ENCODE measurements around the gene PTPN14.
"Not testable (repeated sequence)": the region's sequence is repeated elsewhere in the genome, so short reads cannot be mapped to it uniquely, and the experiment has no call there.

Gene PTPN14

GRCh38 chr1:214401666-214402065 is 149.7 kb downstream of the PTPN14 start:
- no peak for TF ChIP-seq CTCF (IDR thresholded peaks at IDR 0.05; ENCODE audit: low read depth, low read length)
- no peak for DNase-seq (ENCODE audit: extremely low read depth, low read depth)

DNA sequence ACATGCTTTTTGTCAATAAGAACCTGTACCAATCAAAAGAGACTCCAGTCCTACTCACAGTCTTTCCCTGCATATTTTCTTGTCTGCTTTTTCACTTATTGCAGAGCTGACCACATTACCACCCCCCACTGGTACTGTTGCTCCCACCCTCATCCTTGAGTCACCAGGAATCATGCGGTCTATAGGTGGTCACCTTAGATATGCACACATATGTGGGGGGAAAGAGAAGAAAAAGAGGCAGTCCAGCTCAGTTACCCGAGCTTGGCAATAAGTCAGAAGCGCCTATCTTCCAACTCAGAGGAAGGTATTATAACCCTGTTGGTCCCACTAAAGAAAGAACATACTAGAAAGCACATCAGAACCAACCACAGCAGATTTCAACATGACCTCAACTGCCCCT is 151.3 kb downstream of the PTPN14 start:
- TF ChIP-seq CTCF (IDR thresholded peaks at IDR 0.05; ENCODE audit: low read depth, low read length): no peak
- no peak for DNase-seq (ENCODE audit: extremely low read depth, low read depth)

DNA sequence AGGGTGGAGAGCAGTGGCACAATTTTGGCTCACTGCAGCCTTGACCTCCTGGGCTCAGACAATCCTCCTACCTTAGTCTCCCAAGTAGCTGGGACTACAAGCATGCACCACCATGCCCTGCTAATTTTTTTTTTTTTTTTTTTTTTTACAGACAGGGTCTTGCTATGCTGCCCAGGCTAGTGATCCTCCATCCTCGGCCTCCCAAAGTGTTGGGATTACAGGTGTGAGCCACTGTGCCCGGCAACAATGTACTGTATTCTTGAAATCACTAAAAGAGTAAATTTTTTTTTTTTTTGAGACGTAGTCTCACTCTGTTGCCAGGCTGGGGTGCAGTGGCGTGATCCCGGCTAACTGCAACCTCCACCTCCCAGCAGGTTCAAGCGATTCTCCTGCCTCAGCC is 152.9 kb downstream of the PTPN14 start:
- no peak for TF ChIP-seq CTCF (IDR thresholded peaks at IDR 0.05; ENCODE audit: low read depth, low read length)

GRCh38 chr1:214397497-214397896 is 153.9 kb downstream of the PTPN14 start:
- TF ChIP-seq CTCF (IDR thresholded peaks at IDR 0.05; ENCODE audit: low read depth, low read length): no peak
- DNase-seq (ENCODE audit: extremely low read depth, low read depth): no peak

More for the DNA sequence above, 152.9 kb downstream of the PTPN14 start:
- DNase-seq (ENCODE audit: extremely low read depth, low read depth): no peak

- peak; percentile 44 for DNase-seq (ENCODE audit: extremely low read depth, low read depth)
- TF ChIP-seq CTCF (IDR thresholded peaks at IDR 0.05; ENCODE audit: low read depth, low read length): no peak
Measured at GRCh38 chr1:214396330-214396729, 155.1 kb downstream of the PTPN14 start.

- not testable (repeated sequence) for DNase-seq (ENCODE audit: extremely low read depth, low read depth)
Measured at GRCh38 chr1:214394569-214394968, 156.8 kb downstream of the PTPN14 start.

DNA sequence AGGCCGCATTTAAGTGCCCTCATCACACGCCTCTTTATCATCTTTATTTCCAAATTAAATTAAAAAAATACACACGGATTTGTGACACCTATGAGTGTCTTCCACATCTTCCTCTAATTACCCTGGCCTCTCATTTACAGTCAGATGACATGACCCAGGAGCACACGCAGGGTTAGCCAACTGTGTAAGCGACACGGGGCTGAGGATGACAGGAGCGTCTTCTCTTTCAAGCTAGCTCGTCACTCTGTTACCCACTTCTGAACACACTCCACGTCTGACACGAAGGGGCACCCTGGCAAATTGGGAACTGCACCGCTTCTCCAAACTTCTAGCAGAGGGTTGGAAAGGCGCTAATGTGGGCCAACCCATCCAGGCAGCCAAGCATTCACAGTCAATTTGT is 158.3 kb downstream of the PTPN14 start:
- TF ChIP-seq CTCF (IDR thresholded peaks at IDR 0.05; ENCODE audit: low read depth, low read length): no peak
- DNase-seq (ENCODE audit: extremely low read depth, low read depth): no peak

DNA sequence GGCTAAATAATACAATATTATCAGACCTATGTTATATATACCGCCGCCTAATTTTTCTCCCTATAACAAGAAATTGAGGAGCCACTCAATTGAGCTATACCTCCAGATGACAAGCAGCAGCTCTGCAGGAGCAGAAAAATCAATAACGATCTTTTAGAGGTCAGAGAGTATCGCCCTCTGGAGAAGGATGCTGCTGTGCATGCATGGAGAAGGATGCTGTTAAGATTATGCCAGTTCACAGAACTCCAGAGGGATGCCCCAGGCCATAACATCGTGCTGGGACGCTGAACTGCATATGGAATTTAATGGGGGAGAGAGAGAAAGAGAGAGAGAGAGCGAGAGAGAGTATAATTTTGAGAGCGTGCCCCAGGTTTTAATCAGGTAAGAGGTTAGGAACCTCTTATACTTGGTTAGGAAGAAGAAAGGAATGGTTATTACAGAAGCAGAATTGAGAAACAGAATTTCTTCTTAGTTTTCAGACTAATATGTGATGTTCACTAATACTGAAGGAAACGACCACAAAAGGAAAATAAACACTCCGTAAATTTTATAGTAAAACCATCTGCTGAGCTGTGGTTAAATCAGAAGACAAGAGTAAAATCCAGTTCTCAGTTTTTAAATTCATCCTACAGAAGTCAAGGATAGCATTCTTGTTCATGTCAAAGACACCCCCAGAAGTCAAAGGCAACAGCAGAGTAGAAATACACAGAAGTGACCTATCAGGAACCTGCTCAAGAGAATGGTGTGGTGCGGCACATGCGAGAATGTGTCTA is 159.3 kb downstream of the PTPN14 start:
- DNase-seq (ENCODE audit: extremely low read depth, low read depth): peak; percentile 29
- no peak for TF ChIP-seq CTCF (IDR thresholded peaks at IDR 0.05; ENCODE audit: low read depth, low read length)

Measured in AG09319 (cell line).